H1 (cell line): Measurements from ENCODE around the gene ZSCAN12.

Experiments used
- BACH1 ChIP-seq: IDR thresholded peaks from 2 replicates; pipeline ENCODE4 v1.6.1; 2012; ENCODE audit warnings: low read length, improper control_type of control experiment
- HDAC2 ChIP-seq, 2 experiments: fragments of 300-600 bp in 1 of 2; sonication (generic) in 1 of 2; IDR thresholded peaks; 2 replicates each; pipeline ENCODE4 v1.6.1; 2011 to 2012; ENCODE audit warnings: low read depth in 2 of 2, low read length in 2 of 2, mild to moderate bottlenecking in 2 of 2, moderate library complexity in 2 of 2, borderline replicate concordance in 1 of 2, inconsistent platforms in 1 of 2
- POLR2AphosphoS5 ChIP-seq: IDR thresholded peaks from 2 replicates; pipeline ENCODE4 v1.6.1; 2011; ENCODE audit warnings: low read depth, low read length
- RFX5 ChIP-seq: IDR thresholded peaks from 2 replicates; pipeline ENCODE4 v1.6.1; 2011; ENCODE audit warnings: low read depth, low read length, improper control_type of control experiment, borderline replicate concordance
- TCF12 ChIP-seq: IDR thresholded peaks from 2 replicates; pipeline ENCODE4 v1.6.1; 2011; ENCODE audit warnings: low read depth, mild to moderate bottlenecking, low read length
- ZNF274 ChIP-seq: IDR thresholded peaks from 2 replicates; pipeline ENCODE4 v1.7.0; 2012; ENCODE audit warnings: low read length, borderline replicate concordance; ENCODE audit errors: extremely low read depth
- TF ChIP-seq, protein P1 (sequence below), 3 experiments: IDR thresholded peaks; 1 replicate in 2 of 3; 2 replicates in 1 of 3; pipeline versions ENCODE4 v1.5.1 to v1.6.1; 2011; ENCODE audit warnings: low read length in 3 of 3, mild to moderate bottlenecking in 3 of 3, inconsistent platforms in 2 of 3, low read depth in 1 of 3, moderate library complexity in 1 of 3; ENCODE audit not compliant: insufficient read depth in 1 of 3; ENCODE audit errors: control extremely low read depth in 1 of 3
- TF ChIP-seq, protein P2 (sequence below): IDR thresholded peaks from 2 replicates; pipeline ENCODE4 v1.6.1; 2011; ENCODE audit warnings: low read depth, mild to moderate bottlenecking, low read length; ENCODE audit not compliant: insufficient read depth

GRCh38 chr6:28449056-28449455 lies 49.5 kb upstream of the ZSCAN12 start:
- TF ChIP-seq, protein P1, sequence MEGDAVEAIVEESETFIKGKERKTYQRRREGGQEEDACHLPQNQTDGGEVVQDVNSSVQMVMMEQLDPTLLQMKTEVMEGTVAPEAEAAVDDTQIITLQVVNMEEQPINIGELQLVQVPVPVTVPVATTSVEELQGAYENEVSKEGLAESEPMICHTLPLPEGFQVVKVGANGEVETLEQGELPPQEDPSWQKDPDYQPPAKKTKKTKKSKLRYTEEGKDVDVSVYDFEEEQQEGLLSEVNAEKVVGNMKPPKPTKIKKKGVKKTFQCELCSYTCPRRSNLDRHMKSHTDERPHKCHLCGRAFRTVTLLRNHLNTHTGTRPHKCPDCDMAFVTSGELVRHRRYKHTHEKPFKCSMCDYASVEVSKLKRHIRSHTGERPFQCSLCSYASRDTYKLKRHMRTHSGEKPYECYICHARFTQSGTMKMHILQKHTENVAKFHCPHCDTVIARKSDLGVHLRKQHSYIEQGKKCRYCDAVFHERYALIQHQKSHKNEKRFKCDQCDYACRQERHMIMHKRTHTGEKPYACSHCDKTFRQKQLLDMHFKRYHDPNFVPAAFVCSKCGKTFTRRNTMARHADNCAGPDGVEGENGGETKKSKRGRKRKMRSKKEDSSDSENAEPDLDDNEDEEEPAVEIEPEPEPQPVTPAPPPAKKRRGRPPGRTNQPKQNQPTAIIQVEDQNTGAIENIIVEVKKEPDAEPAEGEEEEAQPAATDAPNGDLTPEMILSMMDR (IDR thresholded peaks at IDR 0.05; ENCODE audit: control extremely low read depth in 1 of 3, insufficient read depth in 1 of 3, low read depth in 1 of 3, low read length in 3 of 3) = no peak
- TF ChIP-seq ZNF274 = no peak
- TF ChIP-seq BACH1 = no peak
- no peak for TF ChIP-seq POLR2AphosphoS5
- TF ChIP-seq TCF12 = no peak
- TF ChIP-seq RFX5 = no peak
- no peak for TF ChIP-seq HDAC2 (IDR thresholded peaks at IDR 0.05; ENCODE audit: borderline replicate concordance in 1 of 2, low read depth in 2 of 2, low read length in 2 of 2)
- TF ChIP-seq, protein P2, sequence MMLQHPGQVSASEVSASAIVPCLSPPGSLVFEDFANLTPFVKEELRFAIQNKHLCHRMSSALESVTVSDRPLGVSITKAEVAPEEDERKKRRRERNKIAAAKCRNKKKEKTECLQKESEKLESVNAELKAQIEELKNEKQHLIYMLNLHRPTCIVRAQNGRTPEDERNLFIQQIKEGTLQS = no peak
